Common myeloid progenitor, CD34-positive (primary cell): ENCODE measurements around the gene TXNL4A.

ENCODE experiments used
- CTCF ChIA-PET: fragments of 350-600 bp; sonication (Branson Sonifier 250); formaldehyde crosslinking; loops from one replicate; lab custom pipeline; 2021; ENCODE audit warnings: antibody characterized with exemption; lab: Charles Lee
- POLR2A ChIA-PET: fragments of 350-600 bp; sonication (Branson Sonifier 250); formaldehyde crosslinking; loops from one replicate; lab custom pipeline; 2021; ENCODE audit warnings: antibody characterized with exemption; lab: Charles Lee
- DNase-seq, 3 donors: peaks; one replicate each; pipeline versions ENCODE4 v3.0.0 to v3.0.0-alpha.2; 2013
- H3K27ac ChIP-seq, 2 experiments: 1 replicate in 1 of 2; 2 replicates in 1 of 2; pipeline ENCODE4 v1.7.0; 2013; ENCODE audit warnings: inconsistent platforms in 2 of 2, low read length in 2 of 2, mild to moderate bottlenecking in 2 of 2, low read depth in 1 of 2, moderate library complexity in 1 of 2; ENCODE audit not compliant: severe bottlenecking in 2 of 2, insufficient read depth in 1 of 2, poor library complexity in 1 of 2
- H3K27me3 ChIP-seq, 5 experiments: replicated peaks in 2 of 5; 1 replicate in 3 of 5; 2 replicates in 2 of 5; pipeline versions ENCODE4 v1.6.1 to v1.7.0; 2013; ENCODE audit warnings: low read length in 4 of 5, mild to moderate bottlenecking in 2 of 5, moderate library complexity in 2 of 5, inconsistent platforms in 1 of 5; ENCODE audit not compliant: insufficient read depth in 5 of 5, control insufficient read depth in 4 of 5
- H3K36me3 ChIP-seq, 4 experiments: 1 replicate in 2 of 4; 2 replicates in 2 of 4; pipeline versions ENCODE4 v1.6.1 to v1.7.0; 2013; ENCODE audit warnings: low read length in 3 of 4, control low read depth in 1 of 4, mild to moderate bottlenecking in 1 of 4; ENCODE audit not compliant: control insufficient read depth in 4 of 4, insufficient read depth in 4 of 4
- H3K4me1 ChIP-seq, 4 experiments: 1 replicate in 3 of 4; 2 replicates in 1 of 4; pipeline versions ENCODE4 v1.6.1 to v1.7.1; 2013; ENCODE audit warnings: low read length in 3 of 4, mild to moderate bottlenecking in 3 of 4, control low read depth in 1 of 4, inconsistent platforms in 1 of 4, moderate library complexity in 1 of 4; ENCODE audit not compliant: control insufficient read depth in 4 of 4, insufficient read depth in 4 of 4; ENCODE audit errors: control extremely low read depth in 1 of 4
- H3K4me3 ChIP-seq, 7 experiments: 1 replicate in 4 of 7; 2 replicates in 3 of 7; pipeline versions ENCODE4 v1.5.1 to v1.7.0; 2013; ENCODE audit warnings: mild to moderate bottlenecking in 7 of 7, low read length in 6 of 7, moderate library complexity in 6 of 7, inconsistent platforms in 2 of 7, low read depth in 2 of 7, control low read depth in 1 of 7; ENCODE audit not compliant: insufficient read depth in 4 of 7, control insufficient read depth in 1 of 7; ENCODE audit errors: extremely low read depth in 1 of 7
- H3K9me3 ChIP-seq, 5 experiments: 1 replicate in 4 of 5; 2 replicates in 1 of 5; pipeline versions ENCODE4 v1.6.1 to v1.7.1; 2013; ENCODE audit warnings: low read length in 4 of 5, mild to moderate bottlenecking in 2 of 5, inconsistent platforms in 1 of 5, low read depth in 1 of 5, moderate library complexity in 1 of 5; ENCODE audit not compliant: control insufficient read depth in 4 of 5, insufficient read depth in 2 of 5; ENCODE audit errors: control extremely low read depth in 1 of 5
- WGBS: methylation state at CpG from one replicate; pipeline ENCODE4 v1.1.5; 2013; ENCODE audit not compliant: insufficient coverage; 5-methylcytosine and 5-hydroxymethylcytosine counted together

TXNL4A gene

DNA sequence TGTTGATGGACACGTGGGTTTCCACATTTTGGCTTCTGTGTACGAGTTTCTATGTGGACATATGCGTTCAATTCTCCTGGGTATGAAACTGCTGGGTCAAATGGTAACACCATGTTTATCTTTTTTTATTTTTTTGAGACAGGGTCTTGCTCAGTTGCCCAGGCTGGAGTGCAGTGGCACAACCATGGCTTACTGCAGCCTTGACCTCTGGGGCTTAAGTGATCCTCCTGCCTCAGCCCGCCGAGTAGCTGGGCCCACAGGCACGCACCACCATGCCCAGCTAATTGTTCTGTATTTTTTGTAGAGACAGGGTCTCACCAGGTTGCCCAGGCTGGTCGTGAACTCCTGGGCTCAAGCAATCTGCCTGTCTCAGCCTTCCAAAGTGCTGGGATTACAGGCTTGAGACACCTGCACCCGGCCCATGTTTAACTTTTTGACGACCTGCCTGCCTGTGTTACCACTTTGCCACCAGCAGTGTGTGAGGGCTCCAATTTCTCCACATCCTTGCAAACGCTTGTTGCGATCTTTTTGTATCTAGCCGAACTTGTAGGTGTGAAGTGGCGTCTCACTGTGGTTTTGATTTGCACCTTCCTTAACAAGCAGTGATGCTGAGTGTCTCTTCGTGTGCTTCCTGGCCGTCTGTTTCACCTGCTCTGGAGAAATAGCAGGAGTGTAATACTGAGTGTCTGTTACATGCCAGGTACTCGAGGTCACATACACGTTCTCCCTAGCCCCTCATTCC is 17.0 kb downstream of the TXNL4A start:
- H3K27ac ChIP-seq = no peak overlapping the region
- DNase-seq = no peak
- 96% methylated on average over 15 of the region's 17 CpGs for WGBS

GRCh38 chr18:79970419-79971133 is 17.8 kb downstream of the TXNL4A start:
- CTCF ChIA-PET = interaction anchor here (0.6 to 1.6 kb wide), 3 partner anchors 10 to 15 kb away, joined by 3 to 4 read pairs (median 4); no protein-coding TSS in a partner anchor

More for the DNA sequence above, 17.0 kb downstream of the TXNL4A start:
- CTCF ChIA-PET = interaction anchor here (0.6 kb wide), 1 partner anchor 14 kb away, joined by 4 read pairs; no protein-coding TSS in a partner anchor
- Histone ChIP-seq H3K27me3 (no peaks in the 10 kb centered on the region), H3K4me1 (no peaks in the 10 kb centered on the region), H3K9me3 (no peaks in the 10 kb centered on the region), H3K36me3 (peaks cover 5 to 73% (median 39%) of the 10 kb centered on the region in 4 experiments), H3K4me3 (no peak overlapping the region)
- POLR2A ChIA-PET = no interaction called here

DNA sequence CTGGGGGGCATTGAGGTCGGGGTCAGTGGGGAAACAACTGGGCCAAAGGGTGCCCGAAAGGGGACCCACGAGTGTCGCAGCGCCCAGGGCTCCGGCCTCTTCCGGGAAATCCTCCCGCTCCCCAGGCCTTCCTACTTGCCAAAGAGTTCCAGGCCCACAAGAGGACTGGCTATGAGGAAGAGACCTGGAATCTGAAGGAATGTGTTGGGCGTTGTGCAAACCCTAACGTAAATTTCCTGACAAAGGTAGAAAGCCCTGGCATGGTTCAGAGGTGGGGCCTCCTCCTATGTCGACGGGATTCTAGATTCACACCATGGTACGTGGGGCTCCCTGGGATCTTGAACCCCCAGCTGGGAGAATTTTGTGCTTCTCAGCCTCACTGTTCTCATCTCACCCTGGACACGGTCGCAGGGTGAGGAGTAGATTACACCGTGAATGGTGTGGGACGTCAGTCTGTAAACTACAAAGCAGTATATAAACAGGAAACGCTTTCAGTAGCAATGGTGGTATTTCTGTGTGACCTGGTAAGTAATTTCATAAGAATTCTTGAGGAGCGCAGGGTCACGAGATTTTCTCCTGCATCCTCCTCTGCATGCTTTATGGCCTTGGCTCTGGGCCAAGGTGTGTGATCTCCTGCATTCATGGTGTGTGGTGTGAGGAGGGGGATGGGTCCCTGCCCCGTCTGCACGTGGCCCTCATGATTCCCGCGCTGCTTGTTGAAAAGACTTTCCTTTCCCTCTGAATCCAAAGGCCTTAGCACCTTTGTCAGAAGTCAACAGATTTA is 23.1 kb downstream of the TXNL4A start:
- no peaks in the 10 kb centered on the region for H3K9me3 ChIP-seq
- WGBS = 8% methylated on average over 16 of the region's 24 CpGs
- peak; percentile 40 to 77 (median 72) for DNase-seq
- H3K4me3 ChIP-seq = peak overlapping the region; percentile 45 to 80 (median 66)
- peaks cover 2 to 38% (median 21%) of the 10 kb centered on the region in 4 experiments for H3K4me1 ChIP-seq
- peaks cover 0 to 16% (median 9%) of the 10 kb centered on the region in 4 experiments for H3K36me3 ChIP-seq
- ChIA-PET POLR2A (interaction anchor here (1.8 kb wide), 1 partner anchor 14 kb away, joined by 5 read pairs; the partner anchor contains the start of gene SLC66A2), CTCF (no interaction called here)
- H3K27ac ChIP-seq = peak overlapping the region in 1 of 2 experiments; percentile 66
- peaks cover 0 to 2% (median 0%) of the 10 kb centered on the region in 5 experiments for H3K27me3 ChIP-seq

More at GRCh38 chr18:79970419-79971133, 17.8 kb downstream of the TXNL4A start:
- H3K36me3 ChIP-seq = peaks cover 5 to 65% (median 35%) of the 10 kb centered on the region in 4 experiments
- H3K4me3 ChIP-seq = no peak overlapping the region
- DNase-seq = no peak
- H3K9me3 ChIP-seq = no peaks in the 10 kb centered on the region
- POLR2A ChIA-PET = no interaction called here
- no peaks in the 10 kb centered on the region for H3K27me3 ChIP-seq
- peaks cover 0 to 2% (median 1%) of the 10 kb centered on the region in 4 experiments for H3K4me1 ChIP-seq
- 91% methylated on average over 10 of the region's 12 CpGs for WGBS
- H3K27ac ChIP-seq = no peak overlapping the region

DNA sequence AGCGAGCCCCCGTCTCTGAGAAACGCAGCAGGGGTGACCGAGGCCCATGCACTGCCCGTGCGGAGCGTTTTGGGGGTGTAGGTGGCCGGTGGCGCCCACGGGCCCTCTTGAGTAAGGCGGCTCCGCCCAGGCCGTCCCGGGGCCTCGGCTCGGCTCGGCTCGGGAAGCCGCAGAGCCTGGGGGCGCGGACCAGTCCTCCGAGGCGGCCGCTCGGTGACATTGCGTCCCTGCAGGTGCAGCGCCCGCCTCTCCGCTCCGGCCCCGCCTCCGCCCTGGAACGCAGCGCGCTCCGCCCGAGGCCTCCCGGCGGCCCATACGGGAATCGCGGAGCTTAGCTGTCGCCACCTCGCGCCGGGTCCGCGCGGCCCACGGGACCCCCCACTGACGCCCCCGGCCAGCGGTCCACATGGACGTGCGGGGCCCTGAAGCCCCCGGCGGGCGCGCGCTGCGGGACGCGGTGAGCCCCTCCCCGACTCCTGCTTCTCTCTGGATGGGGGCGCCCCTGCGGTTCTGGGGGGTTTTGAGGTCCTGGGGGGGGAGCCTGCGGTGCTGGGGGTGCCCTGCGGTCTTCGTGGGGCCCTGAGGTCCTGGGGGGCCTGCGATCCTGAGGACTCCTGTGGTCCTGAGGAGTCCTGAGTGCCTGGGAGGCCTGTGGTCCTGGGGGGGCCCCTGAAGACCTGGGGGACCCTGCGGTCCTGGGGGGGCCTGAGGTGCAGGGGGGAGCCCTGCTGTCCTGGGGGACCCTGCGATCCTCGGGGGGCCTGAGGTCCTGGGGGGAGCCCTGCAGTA is 23.8 kb downstream of the TXNL4A start, which contains the start of gene HSBP1L1:
Gene HSBP1L1, plus strand, starts transcription at position 314 of the 789 bp plus-strand sequence. Its CDS starts 93 bp downstream, at position 407.
- H3K27me3 ChIP-seq = peaks cover 0 to 2% (median 0%) of the 10 kb centered on the region in 5 experiments
- ChIA-PET CTCF (interaction anchor here (0.7 kb wide), 1 partner anchor 21 kb away, joined by 4 read pairs; no protein-coding TSS in a partner anchor), POLR2A (interaction anchor here (1.1 to 1.8 kb wide), 2 partner anchors 11 to 13 kb away, joined by 3 to 5 read pairs; partner anchors contain the start of gene SLC66A2)
- peaks cover 0 to 8% (median 5%) of the 10 kb centered on the region in 4 experiments for H3K36me3 ChIP-seq
- peak within 1 kb of the TSS in 1 of 2 experiments; percentile 66 for H3K27ac ChIP-seq
- DNase-seq = peak; percentile 80 to 89 (median 88)
- no peaks in the 10 kb centered on the region for H3K9me3 ChIP-seq
- peak within 1 kb of the TSS; percentile 45 to 80 (median 66) for H3K4me3 ChIP-seq
- H3K4me1 ChIP-seq = peaks cover 2 to 43% (median 21%) of the 10 kb centered on the region in 4 experiments
- WGBS = 0% methylated on average over 35 of the region's 73 CpGs

GRCh38 chr18:79963658-79964329 is 24.6 kb downstream of the TXNL4A start:
- WGBS = 87% methylated on average over 29 of the region's 30 CpGs
- H3K4me3 ChIP-seq = peak overlapping the region; percentile 45 to 80 (median 66)
- peaks cover 2 to 43% (median 21%) of the 10 kb centered on the region in 4 experiments for H3K4me1 ChIP-seq
- H3K9me3 ChIP-seq = no peaks in the 10 kb centered on the region
- H3K27me3 ChIP-seq = peaks cover 0 to 2% (median 0%) of the 10 kb centered on the region in 5 experiments
- DNase-seq = no peak
- peak overlapping the region in 1 of 2 experiments; percentile 14 for H3K27ac ChIP-seq
- POLR2A ChIA-PET = interaction anchor here (1.1 to 1.8 kb wide), 2 partner anchors 11 to 12 kb away, joined by 3 to 5 read pairs; partner anchors contain the start of gene SLC66A2
- CTCF ChIA-PET = interaction anchor here (0.7 to 1.7 kb wide), 3 partner anchors 9 to 24 kb away, joined by 3 to 5 read pairs (median 4); no protein-coding TSS in a partner anchor
- H3K36me3 ChIP-seq = peaks cover 0 to 5% (median 4%) of the 10 kb centered on the region in 4 experiments
